ENCODE results near the gene GAGE12J. TPM values are rescaled to one million over a fixed set of nuclear protein-coding genes. Genes with fewer than 3 reads are reported as not detected.
A peak's percentile ranks its signal among the peaks of the same experiment; 100 is the strongest.
"Not testable (repeated sequence)": the region's sequence is repeated elsewhere in the genome, so short reads cannot be mapped to it uniquely, and the experiment has no call there.

The GAGE12J gene
- total RNA-seq, 4 donors from 2014 or later = not detected

- no peak for DNase-seq
- Histone ChIP-seq H3K4me3 (no peak overlapping the region), H3K27me3 (no peaks in the 10 kb centered on the region), H3K27ac (no peak overlapping the region), H3K36me3 (no peaks in the 10 kb centered on the region), H3K4me1 (peaks cover 0 to 5% (median 0%) of the 10 kb centered on the region in 3 donors), H3K9me3 (no peaks in the 10 kb centered on the region)
- TF ChIP-seq CTCF (IDR thresholded peaks at IDR 0.05) (no peak), POLR2A (IDR thresholded peaks at IDR 0.05) (no peak)
- intact Hi-C loops (cut with DNase I) = loop anchor here (10.0 kb wide), 1 partner anchor 462 kb away; no protein-coding TSS in a partner anchor
- 57 to 69% methylated on average over 2 to 9 of the region's 17 CpGs for WGBS, 2 donors
These were observed 29.2 kb upstream of the GAGE12J start for GRCh38 chrX:49292400-49293362.

GRCh38 chrX:49299293-49299692 is 22.5 kb upstream of the GAGE12J start:
- H3K9me3 ChIP-seq, H3K4me1 ChIP-seq, DNase-seq, H3K27ac ChIP-seq, H3K4me3 ChIP-seq, H3K27me3 ChIP-seq, H3K36me3 ChIP-seq: not testable (repeated sequence)
- intact Hi-C loops (cut with DNase I) = loop anchor here (10.0 kb wide), 1 partner anchor 456 kb away; no protein-coding TSS in a partner anchor
- WGBS, 2 donors = no CpG with 5 or more reads among the region's 5 CpGs

- Histone ChIP-seq H3K27ac (no peak overlapping the region), H3K4me3 (no peak overlapping the region), H3K9me3 (no peaks in the 10 kb centered on the region), H3K4me1 (no peaks in the 10 kb centered on the region), H3K27me3 (no peaks in the 10 kb centered on the region), H3K36me3 (no peaks in the 10 kb centered on the region)
- no peak for DNase-seq
- TF ChIP-seq POLR2A (IDR thresholded peaks at IDR 0.05) (no peak), CTCF (IDR thresholded peaks at IDR 0.05) (no peak)
- intact Hi-C loops (cut with DNase I) = no loop called here
- WGBS, 2 donors = 67 to 93% methylated on average over 1 of the region's 1 CpG
These were observed 21.1 kb upstream of the GAGE12J start for GRCh38 chrX:49300703-49301102.

- H3K4me3 ChIP-seq = no peak within 1 kb of the TSS
- no CpG with 5 or more reads among the region's 15 CpGs for WGBS, 2 donors
- H3K36me3 ChIP-seq = no peaks in the 10 kb centered on the region
- no peaks in the 10 kb centered on the region for H3K27me3 ChIP-seq
- no peaks in the 10 kb centered on the region for H3K4me1 ChIP-seq
- intact Hi-C loops (cut with DNase I) = no loop called here
- TF ChIP-seq CTCF (IDR thresholded peaks at IDR 0.05) = no peak
- TF ChIP-seq POLR2A (IDR thresholded peaks at IDR 0.05) = no peak
- H3K27ac ChIP-seq = no peak within 1 kb of the TSS
- DNase-seq = no peak
- H3K9me3 ChIP-seq = no peaks in the 10 kb centered on the region
These were observed 18.5 kb upstream of the GAGE12J start, which contains the start of gene GAGE10 for GRCh38 chrX:49303346-49303745. Gene GAGE10, plus strand, starts transcription at chrX:49303646. Its CDS starts 1,214 bp downstream, at chrX:49304860.

GRCh38 chrX:49307775-49308174 is 14.1 kb upstream of the GAGE12J start:
- 66% methylated on average over 2 of the region's 2 CpGs for WGBS, 2 donors
- peaks cover 0 to 21% (median 10%) of the 10 kb centered on the region in 3 donors for H3K4me1 ChIP-seq
- H3K9me3 ChIP-seq; H3K36me3 ChIP-seq; H3K27ac ChIP-seq; DNase-seq; intact Hi-C loops (cut with DNase I); H3K27me3 ChIP-seq; H3K4me3 ChIP-seq: not testable (repeated sequence)

GRCh38 chrX:49308604-49309269 is 13.1 kb upstream of the GAGE12J start:
- H3K4me3 ChIP-seq = peak overlapping the region; percentile 5 to 53 (median 32)
- intact Hi-C loops (cut with DNase I) = no loop called here
- H3K36me3 ChIP-seq = no peaks in the 10 kb centered on the region
- WGBS, 2 donors = 29 to 50% methylated on average over 12 to 15 of the region's 15 CpGs
- H3K27me3 ChIP-seq = no peaks in the 10 kb centered on the region
- H3K9me3 ChIP-seq = no peaks in the 10 kb centered on the region
- peaks cover 0 to 21% (median 10%) of the 10 kb centered on the region in 3 donors for H3K4me1 ChIP-seq
- peak overlapping the region; percentile 45 to 86 (median 75) for H3K27ac ChIP-seq
- no peak for DNase-seq
- TF ChIP-seq CTCF (IDR thresholded peaks at IDR 0.05) (no peak), POLR2A (IDR thresholded peaks at IDR 0.05) (no peak)
